Peyer's patch (tissue), 4 donors: ENCODE results near the gene FAM53A.

Source experiments
- CTCF ChIP-seq, 6 experiments: fragments of 450-650 bp in 4 of 6; fragments of 200-600 bp in 2 of 6; sonication (generic) in 1 of 6; IDR thresholded peaks; one replicate each; pipeline ENCODE4 v1.5.1; 2017 to 2019; ENCODE audit warnings: antibody characterized with exemption in 6 of 6, mild to moderate bottlenecking in 3 of 6, moderate library complexity in 1 of 6
- POLR2A ChIP-seq, 2 donors: fragments of 450-650 bp; IDR thresholded peaks; one replicate each; pipeline ENCODE4 v1.5.1; 2017; ENCODE audit warnings: antibody characterized with exemption in 2 of 2, mild to moderate bottlenecking in 2 of 2, moderate library complexity in 2 of 2

DNA sequence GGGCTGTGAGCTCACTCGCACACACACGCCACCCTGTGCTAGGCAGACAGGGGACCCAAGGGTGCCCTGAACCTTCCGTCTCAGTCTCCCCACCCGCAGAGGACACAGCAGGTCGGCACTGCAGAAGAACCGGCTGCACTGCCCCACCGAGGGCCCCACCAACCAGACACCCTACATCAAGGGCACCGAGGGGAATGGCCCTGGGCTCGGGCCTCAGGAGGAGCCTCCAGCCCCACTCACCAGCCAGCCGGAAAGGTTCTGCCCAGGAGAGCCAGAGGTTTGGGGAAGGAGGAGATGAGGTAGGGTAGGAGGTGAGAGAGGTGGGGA, 45.9 kb downstream of the FAM53A start:
- TF ChIP-seq CTCF (IDR thresholded peaks at IDR 0.05): no peak
- no peak for TF ChIP-seq POLR2A (IDR thresholded peaks at IDR 0.05)
